GM19463 (cell line): Measurements from ENCODE around the gene SLC51B.
"Not testable (repeated sequence)": the region's sequence is repeated elsewhere in the genome, so short reads cannot be mapped to it uniquely, and the experiment has no call there.

Experiments used
- ATAC-seq: cut with Tn5 transposase; IDR thresholded peaks from one replicate; pipeline ENCODE4 v1.9.1; 2021; ENCODE audit warnings: mild to moderate bottlenecking, moderate library complexity; ENCODE audit not compliant: unreplicated experiment

SLC51B gene

DNA sequence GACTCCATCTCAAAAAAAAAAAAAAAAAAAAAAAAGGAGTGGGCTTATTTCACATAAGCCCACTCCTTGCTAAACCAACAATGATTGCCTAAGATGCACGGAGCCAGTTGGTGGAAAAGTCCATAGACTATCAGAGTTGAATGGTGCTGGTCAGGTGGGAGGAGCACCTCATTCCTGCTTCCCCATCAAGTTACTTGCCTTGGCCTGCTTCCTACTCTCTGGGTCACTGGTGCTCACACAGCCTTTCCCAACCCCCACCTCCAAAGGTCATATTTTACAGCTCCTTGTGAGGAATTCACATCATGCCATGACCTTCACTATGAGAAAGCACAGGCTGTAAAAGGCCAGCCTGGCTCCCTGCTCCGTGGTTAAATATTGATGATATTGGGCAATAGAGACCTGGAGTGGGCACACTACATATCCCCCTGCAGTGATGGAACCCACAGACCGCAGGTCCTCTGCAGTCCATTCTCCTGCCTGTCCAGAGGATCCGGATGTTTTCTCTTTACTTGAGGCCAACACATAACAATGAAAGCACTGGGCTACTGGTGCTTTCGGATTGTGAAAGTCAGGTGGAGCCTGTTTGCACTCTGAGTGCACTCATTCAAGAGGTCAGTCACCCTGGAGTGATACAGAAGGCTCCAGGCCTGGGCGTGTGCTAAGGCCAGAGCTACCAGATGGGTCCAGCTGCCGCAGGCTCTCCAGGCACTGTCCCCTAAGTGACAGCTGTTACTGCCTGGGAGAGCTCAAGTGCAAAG lies at the start of gene SLC51B:
Gene SLC51B (plus strand): TSS at position 664 of the 758 bp plus-strand sequence. CDS start 4,618 bp downstream, outside the sequence.
- no peak for ATAC-seq

DNA sequence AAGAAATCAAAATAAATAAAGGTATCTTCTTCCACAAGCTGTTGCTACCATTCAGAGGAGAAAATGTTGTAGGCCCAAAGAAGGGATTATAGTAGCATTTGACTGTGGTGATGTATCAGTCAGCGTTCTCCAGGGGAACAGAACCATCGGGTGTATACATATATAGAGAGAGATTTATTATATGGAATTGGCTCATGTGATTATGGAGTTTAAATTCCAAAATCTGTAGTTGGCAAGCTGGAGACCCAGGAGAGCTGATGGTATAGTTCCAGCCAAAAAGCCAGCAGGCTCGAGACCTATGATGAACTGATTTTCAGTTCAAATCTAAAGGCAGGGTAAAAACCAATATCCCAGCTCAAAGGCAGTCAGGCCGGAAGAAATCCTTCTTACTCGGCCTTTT lies 48.1 kb upstream of the SLC51B start:
- no peak for ATAC-seq

DNA sequence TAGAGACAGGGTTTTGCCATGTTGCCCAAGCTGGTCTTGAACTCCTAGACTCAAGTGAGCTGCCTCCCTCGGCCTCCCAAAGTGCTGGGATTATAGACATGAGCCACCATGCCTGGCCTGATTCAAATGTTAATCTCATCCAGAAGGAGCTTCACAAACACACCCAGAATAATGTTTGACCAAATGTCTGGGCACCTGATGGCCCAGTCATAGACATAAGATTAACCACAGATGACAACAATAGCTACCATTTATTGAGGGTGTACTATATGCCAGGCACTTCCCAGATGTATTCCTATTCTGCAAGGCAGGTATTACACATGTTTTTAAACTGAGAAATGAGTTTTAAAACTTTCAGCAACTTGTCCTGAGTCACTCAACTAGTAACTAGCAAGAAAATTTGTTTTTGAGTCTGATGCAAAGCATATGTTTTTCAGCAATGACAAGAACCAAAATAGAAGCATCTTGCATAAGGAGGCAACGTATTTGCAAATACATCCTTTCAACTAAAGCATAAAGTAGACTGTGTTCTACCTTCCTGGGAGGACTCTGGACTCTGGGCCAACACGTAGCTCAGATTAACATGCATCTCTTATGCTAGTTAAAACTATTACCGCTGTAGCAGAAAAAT lies 47.3 kb upstream of the SLC51B start:
- no peak for ATAC-seq

DNA sequence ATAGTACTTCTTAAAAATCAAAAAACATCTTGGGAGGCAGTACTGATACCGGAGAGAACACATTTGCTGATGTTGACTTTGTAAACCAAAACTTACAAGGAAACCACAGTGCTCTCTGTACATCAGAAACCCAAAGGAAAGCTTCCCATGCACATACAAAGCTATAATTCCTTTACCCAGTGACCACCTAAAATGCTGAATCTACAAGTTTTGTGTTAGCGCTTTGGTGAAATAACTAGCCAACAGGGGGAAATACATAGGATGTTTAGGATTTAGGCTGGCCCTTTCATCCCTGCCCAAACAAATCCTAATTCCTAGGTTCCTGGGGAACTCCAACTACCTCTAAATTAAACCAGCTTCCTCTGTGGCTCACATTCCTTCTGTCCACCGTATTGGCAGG lies 40.2 kb upstream of the SLC51B start:
- no peak for ATAC-seq

DNA sequence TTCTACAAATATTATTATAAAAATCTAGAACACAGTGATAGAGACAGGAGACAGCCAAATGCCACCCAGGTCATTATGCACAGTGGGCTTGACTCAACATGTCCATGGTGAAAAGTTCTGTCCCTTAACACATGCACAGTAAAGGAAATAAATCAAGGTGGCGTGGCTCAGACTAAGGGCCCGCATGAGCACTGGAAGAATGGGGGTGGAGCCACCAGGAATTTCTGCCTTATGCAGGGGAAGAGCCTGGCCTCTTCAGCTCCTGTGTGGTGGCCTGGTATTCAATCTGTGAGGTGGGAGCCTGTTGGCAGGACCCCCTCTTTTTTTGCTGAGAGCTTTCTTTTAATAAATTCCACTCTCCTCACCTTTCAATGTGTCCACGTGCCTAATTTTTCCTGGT lies 38.3 kb upstream of the SLC51B start:
- no peak for ATAC-seq

DNA sequence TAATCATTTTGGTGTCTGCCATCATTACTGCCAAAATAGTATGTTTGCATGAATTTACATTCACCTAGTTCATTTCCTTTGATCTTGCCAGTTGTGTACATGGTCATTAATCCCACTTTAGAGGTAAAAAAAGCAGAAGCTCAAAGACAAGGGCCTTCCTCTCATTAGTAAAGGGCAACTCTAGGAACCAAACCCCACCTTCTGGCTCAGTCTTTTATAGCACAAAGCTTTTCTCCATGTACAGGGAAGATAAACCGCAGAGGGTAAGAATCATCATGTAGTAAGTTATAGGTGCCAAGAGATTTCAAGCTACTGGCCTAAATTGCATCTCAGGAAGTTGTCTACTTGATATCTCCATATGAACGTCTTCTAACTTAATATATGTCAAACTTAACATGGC lies 36.2 kb upstream of the SLC51B start:
- ATAC-seq = no peak

DNA sequence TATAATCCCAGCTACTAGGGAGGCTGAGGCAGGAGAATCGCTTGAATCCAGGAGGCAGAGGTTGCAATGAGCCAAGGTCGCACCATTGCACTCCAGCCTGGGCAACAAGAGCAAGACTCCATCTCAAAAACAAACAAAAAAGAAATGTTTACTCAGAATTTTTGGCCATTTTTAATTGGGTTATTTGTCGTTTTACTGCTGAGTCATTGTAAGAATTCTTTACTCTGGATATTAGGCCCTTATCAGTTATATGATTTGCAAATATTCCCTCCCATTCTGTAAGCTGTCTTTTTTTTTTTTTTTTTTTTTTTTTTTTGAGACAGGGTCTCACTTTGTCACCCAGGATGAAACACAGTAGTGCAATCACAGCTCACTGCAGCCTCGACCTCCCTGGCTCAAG lies 34.0 kb upstream of the SLC51B start:
- ATAC-seq = not testable (repeated sequence)

DNA sequence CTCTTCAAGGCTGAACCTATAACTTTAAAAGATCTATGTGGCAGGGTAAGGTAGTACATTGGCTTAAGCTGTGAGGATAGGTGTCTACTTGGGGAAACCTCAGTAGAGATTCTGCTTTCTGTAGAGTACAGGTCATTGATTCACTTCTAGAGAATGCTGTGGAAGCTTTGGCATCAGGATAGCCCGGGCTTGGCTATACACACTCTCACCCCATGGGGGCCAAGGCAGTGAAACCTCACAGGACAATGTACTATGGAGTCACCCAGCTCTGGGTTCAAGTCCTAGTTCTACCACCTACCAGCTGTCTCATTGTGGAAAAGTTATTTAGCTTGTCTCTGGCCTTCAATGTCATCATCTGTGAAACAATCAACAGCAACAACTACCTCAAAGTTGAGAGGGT lies 24.8 kb upstream of the SLC51B start:
- no peak for ATAC-seq

DNA sequence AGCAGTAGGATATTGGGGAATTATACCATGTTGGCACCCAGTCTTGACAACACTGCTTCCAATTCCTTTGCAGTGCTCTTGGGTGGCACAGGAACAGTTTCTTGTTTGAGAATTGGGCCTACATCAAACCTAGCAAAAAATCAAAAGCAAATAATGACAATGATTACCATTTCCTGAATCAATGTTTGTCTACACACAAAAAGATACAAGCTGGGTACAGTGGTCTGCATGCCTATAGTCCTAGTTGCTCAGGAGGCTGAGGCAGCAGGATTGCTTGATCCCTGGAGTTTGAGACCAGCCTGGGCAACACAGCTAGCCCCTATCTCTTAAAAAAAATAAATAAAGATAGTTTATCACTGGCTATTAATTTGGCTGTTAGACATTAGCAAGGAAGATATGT lies 23.7 kb upstream of the SLC51B start:
- no peak for ATAC-seq

DNA sequence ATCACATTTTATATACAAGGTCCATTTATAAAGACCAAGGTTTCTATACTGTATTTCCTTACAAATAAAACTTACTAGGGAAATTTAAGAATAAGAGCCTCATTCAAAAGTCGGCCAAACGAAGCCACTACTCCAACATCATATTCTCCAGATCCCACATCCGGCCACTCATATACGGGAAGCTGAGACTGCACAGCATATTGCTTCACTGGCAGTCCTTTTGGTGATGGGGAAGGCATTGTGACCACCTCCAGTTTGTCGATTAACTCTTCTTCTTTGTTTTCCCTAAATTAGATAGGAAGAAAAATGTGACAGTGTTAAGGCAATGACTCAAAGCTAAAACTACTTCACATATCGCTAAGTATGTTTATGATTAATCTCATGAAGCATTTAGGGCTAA lies 18.4 kb upstream of the SLC51B start:
- no peak for ATAC-seq

DNA sequence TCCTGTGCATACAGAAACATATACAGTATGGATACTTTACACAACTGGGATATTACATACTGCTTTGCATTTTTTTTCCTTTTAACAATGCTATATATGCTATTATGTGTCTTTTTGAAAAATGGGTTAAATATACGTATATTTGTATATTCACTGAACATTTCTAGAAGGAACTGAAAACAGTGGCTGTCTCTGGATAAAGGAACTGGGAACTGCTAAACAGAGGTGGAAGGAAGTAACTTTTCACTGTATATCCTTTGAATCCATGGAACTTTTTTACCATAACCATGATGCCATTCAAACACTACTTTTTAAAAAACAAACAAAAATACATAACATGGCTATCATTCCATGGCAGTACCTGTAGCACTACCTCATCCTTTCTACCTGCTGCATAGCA lies 17.6 kb upstream of the SLC51B start:
- ATAC-seq = no peak

DNA sequence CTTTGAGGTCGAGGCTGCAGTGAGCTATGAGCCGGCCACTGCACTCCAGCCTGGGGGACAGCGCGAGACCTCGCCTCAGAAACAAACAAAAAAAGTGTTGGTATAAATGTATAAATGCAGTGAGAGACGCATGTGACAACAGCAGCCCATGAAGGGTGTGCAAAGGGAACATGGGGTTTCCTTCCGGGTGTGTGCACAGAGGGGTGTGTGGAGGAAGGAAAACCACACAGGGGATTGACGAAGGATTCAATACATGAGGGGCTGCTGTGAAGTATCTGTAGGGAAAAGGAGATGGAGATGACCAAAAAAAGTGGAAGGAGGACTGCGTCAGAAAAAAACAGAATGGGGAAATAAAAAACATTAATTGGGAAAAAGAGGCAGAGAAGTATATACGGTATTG lies 16.8 kb upstream of the SLC51B start:
- no peak for ATAC-seq

DNA sequence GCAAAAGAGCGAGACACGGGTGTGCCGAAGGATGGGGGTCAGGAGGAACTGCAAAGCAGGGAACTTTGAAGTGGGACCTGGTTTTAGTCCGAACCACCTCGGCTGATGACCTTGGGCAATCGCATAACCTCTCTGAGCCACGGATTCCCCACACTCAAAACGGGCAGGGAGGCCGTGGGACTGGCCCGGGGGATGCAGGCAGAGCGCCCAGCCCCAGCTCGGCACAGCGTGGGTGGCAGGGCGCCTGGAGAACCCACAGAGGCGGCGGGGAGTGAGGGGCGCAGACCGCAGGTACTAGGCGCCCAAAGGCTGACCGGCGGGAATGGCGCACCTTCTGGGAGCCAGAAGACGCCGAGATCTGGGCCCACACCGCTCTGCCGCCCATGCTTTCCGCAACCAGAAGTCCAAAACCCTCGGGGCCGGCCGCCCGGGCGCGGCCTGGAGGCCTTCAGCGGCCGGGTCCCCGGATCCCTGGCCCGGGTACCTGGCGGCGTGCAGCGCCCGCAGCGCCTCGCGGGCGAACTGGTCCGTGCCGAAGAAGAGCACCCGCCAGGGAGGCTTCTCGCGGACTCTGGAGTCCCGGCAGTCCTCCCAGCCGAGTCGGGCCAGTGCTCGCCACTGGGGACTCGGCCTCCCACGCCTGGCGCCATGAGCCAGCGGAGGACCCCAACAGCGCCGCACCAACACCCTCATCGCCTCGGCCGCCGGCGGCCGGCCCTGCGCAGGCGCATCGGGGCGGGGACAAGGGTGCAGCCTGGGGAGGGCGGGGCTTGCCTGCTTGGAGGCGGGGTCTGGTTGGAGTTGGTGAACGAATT lies 16.1 kb upstream of the SLC51B start, which contains the start of gene MTFMT:
Gene MTFMT (minus strand): TSS at position 719 of the 815 bp plus-strand sequence. CDS start 26 bp downstream, at position 693.
- ATAC-seq = peak; percentile 77

DNA sequence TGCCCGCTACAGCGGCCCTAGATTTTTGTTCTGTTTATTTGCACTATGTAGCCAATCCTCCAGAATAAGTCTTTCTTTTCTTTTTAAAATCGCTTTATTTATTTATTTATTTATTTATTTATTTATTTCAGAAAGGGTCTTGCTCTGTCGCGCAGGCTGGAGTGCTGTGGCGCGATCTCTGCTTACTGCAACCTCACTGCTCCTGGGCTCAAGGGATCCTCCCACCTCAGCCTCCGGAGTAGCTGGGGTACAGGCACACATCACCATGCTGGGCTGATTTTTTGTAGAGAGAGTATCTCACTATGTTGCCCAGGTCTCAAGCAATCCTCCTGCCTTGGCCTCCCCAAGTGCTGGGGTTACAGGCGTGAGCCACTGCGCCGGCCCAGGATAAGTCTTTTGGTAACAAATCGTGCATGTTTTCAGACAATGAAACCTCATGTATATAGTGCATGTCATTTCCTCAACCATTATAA lies 15.4 kb upstream of the SLC51B start:
- ATAC-seq = no peak

DNA sequence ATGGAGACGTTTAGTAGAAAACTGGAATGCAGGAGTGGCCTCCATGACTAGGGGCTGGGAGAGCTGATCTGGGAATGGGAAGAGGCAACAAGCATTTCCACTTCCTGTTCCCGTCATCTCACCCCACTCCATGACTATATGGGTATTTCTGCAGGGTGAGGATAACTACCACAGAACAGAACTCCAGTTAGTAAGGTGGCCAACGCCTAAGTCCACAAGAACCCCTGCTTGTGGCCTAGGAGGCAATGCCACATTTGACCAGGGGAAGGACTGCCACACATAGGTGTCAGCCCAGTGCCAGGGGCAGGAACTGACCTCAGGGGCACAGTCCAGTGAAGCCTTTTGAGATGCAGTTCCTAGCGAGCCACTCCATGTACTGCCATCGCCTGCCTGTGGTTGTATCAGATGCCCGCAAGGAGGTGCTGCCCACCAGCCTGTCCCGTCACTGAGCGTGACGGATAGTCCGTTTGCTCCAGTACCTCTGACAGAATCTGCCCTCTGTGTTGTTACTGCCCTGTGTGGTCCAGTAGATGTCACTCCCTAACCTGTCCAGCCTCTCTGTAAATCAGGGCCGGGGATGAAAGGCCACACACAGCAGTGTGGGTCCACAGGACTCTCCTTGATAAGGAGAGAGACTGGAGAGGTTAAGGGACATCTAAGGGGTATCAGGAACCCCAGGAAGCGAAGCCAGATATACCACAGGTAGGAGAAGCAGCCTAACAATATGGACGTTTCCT lies 12.2 kb upstream of the SLC51B start:
- ATAC-seq = no peak

DNA sequence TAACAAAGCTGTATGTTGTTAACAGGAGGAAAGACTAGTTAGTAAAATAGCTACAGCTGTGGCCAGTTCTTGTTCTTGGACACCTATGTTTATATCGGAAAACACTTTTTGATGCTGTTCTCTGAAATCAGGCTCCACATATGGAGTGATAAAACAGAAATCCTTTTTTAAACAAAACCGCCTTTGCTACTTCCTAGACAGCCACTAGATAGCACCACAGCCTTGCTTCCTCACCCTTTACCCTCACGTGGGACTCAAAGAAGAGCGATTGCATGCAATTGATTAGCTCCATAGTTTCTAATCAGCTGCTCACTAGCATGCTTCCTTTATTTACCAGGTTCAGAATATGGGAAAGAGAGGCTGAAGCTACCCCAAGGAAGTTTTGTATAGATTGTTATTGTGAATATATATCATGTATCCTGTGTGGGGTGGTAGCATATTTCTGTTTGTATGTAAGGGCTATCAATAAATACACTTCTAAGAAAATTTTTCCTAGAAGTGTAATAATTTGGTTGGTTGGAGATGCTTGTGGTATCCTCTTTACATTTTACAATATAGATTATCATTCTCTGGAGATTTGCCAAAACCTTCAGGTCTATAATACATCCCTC lies 11.4 kb upstream of the SLC51B start:
- no peak for ATAC-seq

DNA sequence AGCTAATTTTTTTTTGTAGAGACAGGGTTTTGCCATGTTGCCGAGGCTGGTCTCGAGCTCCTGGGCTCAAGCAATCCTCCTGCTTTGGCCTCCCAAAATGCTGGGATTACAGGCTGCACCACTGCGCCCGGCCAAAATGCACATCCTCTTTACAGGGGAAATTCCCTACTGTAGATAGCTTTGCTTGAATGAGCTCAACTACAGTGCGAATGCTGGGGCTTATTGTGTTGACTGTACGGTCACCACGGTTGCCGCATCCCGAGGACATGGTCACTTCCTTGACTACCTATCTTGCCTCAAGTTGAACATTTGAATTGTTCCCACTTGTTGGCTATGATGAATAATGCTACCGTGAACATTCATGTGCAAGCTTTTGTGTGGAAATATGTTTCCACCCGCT lies 10.5 kb upstream of the SLC51B start:
- no peak for ATAC-seq

DNA sequence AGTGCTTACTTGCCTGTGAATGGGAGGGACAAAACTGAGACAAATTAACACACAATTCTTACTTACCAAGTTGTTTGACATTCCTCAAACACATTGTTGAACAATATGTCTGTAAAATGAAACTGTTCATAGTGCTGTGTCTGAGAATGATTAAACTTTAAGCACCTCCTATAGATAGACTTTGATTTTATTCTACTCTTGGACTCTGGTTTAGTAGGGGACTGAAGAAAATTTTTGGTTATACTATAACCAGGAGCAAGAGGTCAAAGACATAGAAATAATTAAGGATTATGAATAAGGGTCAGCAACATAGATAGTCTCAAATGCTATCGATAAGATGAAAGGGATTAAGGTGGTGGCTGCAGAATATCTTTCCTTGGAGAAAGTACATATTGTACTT lies 7.9 kb upstream of the SLC51B start:
- no peak for ATAC-seq

DNA sequence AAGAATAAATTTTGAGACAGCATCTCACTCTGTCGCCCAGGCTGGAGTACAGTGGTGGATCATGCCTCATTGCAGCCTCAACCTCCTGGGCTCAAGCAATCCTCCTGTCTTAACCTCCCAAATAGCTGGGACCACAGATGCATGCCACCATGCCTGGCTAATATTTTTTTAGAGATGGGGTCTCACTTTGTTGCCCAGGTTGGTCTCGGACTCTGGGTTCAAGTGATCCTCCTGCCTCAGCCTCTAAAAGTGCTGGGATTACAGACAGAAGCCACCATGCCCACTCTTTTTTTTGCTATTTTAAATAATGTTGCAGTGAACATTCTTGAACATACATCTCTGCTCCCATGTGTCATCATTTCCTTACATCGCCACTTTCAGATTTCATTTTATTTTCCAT lies 6.8 kb upstream of the SLC51B start:
- ATAC-seq = no peak

DNA sequence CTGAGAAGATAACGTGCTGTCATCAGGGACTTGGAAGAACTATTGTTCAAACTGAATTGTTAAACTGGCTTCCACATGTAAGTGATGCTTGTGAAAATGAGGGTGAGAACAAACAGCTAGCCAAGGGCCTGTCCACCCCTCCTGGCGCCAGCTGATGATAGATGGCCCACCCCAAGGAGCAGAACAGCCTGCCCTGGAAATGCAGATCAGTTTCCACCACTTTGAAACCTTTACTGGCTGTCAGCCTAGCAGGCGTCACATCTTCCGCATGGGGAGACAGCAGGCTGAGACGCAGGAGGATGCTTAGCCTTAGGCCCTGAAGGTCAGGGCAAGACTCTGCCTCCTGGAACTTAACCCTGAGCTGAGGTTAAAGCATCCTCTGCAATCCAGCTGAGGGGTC lies 6.4 kb upstream of the SLC51B start:
- no peak for ATAC-seq

DNA sequence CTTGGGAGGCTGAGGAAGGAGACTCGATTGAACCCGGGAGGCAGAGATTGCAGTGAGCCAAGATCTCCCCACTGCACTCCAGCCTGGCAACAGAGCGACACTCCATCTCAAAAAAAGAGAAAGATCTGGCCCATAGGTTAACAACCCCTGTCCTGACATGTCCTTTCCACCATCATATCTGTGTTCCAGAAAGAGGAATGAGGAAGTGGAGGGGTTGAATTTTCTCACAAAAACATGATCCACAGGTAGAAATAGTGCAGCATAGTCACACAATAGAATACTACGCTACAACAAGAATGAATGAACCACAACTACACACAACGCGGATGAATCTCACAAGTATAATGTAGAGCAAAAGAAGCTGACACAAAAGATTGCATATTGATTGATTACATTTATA lies 4.7 kb upstream of the SLC51B start:
- ATAC-seq = no peak
